ENCODE results near the gene CFAP90.

Gene CFAP90

GRCh38 chr5:7823594-7823993 lies 27.3 kb downstream of the CFAP90 start:
- DNase-seq (ENCODE audit: low read depth) = no peak

- DNase-seq (ENCODE audit: low read depth) = no peak
Measured at GRCh38 chr5:7822449-7822848, 28.5 kb downstream of the CFAP90 start.

GRCh38 chr5:7816535-7816901 lies 34.4 kb downstream of the CFAP90 start:
- DNase-seq (ENCODE audit: low read depth) = no peak

- peak; percentile 40 for DNase-seq (ENCODE audit: low read depth)
Measured at GRCh38 chr5:7815892-7816534, 34.9 kb downstream of the CFAP90 start.

- DNase-seq (ENCODE audit: low read depth) = no peak
Measured at GRCh38 chr5:7814816-7815215, 36.1 kb downstream of the CFAP90 start.

- peak; percentile 6 for DNase-seq (ENCODE audit: low read depth)
Measured at GRCh38 chr5:7813576-7813975, 37.4 kb downstream of the CFAP90 start.

- DNase-seq (ENCODE audit: low read depth) = no peak
Measured at GRCh38 chr5:7813007-7813406, 37.9 kb downstream of the CFAP90 start.

- DNase-seq (ENCODE audit: low read depth) = no peak
Measured at GRCh38 chr5:7811715-7812114, 39.2 kb downstream of the CFAP90 start.

GRCh38 chr5:7808998-7809397 lies 41.9 kb downstream of the CFAP90 start:
- no peak for DNase-seq (ENCODE audit: low read depth)

- DNase-seq (ENCODE audit: low read depth) = no peak
Measured at GRCh38 chr5:7805379-7805778, 45.6 kb downstream of the CFAP90 start.

- DNase-seq (ENCODE audit: low read depth) = no peak
Measured at GRCh38 chr5:7803937-7804336, 47.0 kb downstream of the CFAP90 start.

GRCh38 chr5:7802855-7803254 lies 48.1 kb downstream of the CFAP90 start:
- no peak for DNase-seq (ENCODE audit: low read depth)

GRCh38 chr5:7801891-7802614 lies 48.9 kb downstream of the CFAP90 start:
- no peak for DNase-seq (ENCODE audit: low read depth)

GRCh38 chr5:7795306-7795705 lies 55.6 kb downstream of the CFAP90 start:
- no peak for DNase-seq (ENCODE audit: low read depth)

- DNase-seq (ENCODE audit: low read depth) = no peak
Measured at GRCh38 chr5:7794823-7795222, 56.1 kb downstream of the CFAP90 start.

GRCh38 chr5:7794311-7794710 lies 56.6 kb downstream of the CFAP90 start:
- DNase-seq (ENCODE audit: low read depth) = no peak

GRCh38 chr5:7793895-7794294 lies 57.0 kb downstream of the CFAP90 start:
- no peak for DNase-seq (ENCODE audit: low read depth)

- DNase-seq (ENCODE audit: low read depth) = no peak
Measured at GRCh38 chr5:7789567-7789966, 61.4 kb downstream of the CFAP90 start.

GRCh38 chr5:7787770-7788169 lies 63.2 kb downstream of the CFAP90 start:
- no peak for DNase-seq (ENCODE audit: low read depth)

GRCh38 chr5:7784683-7785380 lies 66.1 kb downstream of the CFAP90 start:
- DNase-seq (ENCODE audit: low read depth) = no peak

- no peak for DNase-seq (ENCODE audit: low read depth)
Measured at GRCh38 chr5:7781899-7782298, 69.0 kb downstream of the CFAP90 start.
